ENCODE data around the gene MACROD1.

The MACROD1 gene

GRCh38 chr11:64152841-64153691 lies 12.8 kb downstream of the MACROD1 start:
- DNase-seq (ENCODE audit: low read depth), result peak; percentile 60

- no peak for DNase-seq (ENCODE audit: low read depth)
These were observed 14.6 kb downstream of the MACROD1 start for GRCh38 chr11:64151337-64151736.

DNA sequence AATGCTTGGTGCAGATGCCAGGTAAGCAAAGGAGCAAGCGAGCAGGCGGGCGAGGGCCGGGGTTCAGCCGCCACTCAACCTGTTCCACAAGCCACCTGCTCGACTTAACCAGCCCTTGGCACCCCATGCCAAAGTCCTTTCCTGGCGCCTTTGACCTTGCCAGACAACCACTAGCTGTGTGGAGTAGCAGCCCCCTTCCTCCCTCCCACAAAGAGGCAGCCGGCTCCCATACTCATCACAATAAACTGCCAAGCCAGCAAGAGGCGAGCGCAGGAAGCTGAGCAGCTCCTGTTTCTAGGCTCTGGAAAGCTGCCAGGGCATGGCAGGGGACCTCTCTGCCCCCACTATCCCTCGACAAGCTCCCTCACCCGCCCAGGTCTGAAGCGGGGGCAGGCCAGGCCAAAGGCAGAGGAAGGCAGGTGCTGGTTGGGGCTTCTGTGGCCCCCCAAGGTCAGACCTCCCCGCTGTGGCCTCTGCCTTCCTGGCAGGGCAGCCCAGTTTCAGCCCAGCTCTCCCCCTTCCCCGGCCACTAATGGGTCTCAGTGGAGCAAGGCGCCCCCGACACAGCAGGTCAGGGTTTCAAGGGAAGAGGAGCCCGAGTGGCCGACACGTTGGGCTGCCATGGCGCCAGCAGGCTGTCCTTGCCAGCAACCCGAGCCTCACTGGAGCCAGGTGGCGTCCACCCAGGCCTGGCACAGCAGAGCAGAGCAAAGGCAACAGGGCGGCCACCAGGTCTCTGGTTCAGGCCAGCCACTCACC lies 15.3 kb downstream of the MACROD1 start:
- no peak for DNase-seq (ENCODE audit: low read depth)

DNA sequence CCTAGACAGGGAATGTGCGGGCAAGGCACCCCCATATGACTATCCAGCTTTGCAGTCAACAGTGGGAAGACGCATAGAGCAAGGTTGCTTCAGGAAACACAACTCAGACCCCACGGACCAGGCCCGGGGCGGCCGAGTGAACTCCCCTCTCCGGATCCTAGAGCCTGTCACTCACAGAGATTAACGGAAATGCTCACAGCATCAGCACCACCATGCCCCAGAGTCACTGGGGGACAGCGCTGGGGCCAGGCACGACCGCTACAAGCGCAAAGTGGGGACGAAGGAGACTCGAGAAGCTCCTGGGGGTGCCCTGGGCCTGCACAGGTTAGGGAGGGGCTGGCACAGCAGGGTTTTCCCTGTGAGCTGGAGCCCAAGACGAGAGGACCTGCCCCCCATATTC lies 15.9 kb downstream of the MACROD1 start:
- no peak for DNase-seq (ENCODE audit: low read depth)

DNA sequence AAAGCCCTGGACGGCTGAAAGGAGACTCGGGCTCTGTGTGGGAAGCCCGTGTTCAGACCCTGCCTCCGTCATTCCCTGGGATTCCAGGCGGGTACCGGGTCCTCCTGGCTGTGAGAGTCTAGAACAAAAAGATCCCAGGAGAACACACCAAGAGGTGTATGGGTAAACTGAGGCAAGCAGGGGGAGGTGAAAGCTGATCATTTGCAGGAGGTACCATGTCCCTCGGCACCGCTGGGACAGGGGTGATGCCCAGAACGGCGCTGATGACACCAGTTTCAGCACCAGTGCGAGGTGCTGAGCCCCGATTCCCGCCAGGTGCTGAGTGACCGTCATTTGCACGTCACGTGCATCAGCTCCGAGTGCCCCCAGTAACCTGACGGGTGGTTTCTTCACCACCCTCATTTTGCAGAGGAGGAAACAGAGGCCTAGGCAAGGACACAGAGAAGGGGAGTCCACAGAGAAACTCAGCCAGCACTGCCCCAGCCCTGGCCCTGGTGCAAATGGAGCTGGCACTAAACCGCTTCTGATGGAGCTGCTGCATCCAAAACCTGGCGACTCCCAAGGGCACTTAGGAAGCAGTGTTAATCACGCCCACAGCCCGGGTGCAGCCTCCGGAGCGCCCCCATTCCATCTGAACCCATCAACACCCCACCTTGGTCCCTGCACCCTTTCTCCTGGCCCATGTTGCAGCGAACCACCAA lies 16.8 kb downstream of the MACROD1 start:
- DNase-seq (ENCODE audit: low read depth), result no peak

DNA sequence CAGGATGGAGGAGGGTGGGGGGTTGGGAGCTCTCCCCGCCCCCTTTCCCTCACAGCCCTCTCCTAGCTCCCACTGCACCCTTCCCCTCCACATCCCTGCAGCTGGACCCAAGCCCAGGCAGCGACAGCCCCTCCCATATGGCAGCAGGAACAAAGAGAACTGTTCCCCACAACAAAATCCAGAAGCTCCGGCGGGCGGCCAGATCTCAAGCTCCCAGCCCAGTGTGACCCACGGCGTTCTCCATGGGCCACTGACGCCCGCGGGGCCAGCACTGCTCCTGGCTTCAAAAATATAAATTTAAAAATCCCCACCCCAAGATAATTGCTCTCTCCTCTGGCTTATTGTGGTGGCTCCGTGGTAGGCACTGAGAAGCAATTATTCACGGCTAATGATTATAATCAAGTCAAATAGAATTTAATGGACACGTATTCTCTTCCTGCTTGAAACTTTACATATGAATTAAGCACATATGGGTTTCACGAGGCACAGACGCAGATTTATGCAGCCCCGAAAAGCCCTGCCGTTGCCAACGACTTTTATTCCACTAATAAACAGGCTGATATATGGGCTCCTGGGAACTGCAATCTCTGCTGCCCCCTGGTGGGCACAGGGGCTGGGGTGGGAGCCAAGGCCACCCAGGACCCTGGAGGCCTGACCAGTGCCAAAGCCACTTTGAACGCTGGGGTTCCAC lies 17.5 kb downstream of the MACROD1 start:
- DNase-seq (ENCODE audit: low read depth), result peak; percentile 60

DNA sequence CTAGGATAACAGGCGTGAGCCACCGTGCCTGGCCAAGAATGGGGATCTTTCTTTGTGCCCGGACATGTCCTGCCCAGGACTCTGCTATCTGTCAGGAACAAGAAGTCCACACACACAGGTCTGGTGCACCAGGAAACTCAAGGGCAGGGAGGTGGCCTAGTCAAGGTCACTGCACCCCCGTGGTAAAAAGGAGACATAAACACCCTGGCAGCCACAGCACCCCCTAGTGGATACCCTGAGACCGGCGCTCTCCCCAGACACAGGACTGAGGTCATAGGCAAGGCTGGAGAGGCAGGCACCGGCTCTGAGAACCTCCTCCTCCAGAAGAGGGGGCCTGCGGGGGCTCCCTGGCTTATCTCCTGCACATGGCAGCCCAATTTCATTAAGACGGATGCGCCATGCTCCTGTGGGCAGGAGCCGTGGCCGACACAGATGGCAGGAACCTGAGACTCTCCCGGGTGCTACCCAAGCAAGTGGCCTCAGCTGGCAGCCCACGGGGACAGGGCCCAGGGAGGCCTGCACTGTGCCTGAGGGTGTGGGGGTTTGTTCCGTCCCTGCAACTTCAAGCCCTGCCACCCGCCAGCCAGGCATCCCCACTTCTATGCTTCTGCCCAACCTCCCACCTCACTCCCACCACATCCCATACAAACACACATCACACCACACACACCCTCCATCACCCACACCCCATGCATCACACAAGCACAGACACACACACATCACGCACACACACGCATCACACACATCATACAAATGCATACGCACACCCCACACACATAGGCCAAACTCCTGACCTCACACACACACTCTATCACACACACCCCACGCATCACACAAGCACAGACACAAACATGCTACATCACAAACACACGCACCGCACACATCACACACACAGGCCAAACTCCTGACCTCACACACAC lies 19.6 kb downstream of the MACROD1 start:
- DNase-seq (ENCODE audit: low read depth), result peak; percentile 22

DNA sequence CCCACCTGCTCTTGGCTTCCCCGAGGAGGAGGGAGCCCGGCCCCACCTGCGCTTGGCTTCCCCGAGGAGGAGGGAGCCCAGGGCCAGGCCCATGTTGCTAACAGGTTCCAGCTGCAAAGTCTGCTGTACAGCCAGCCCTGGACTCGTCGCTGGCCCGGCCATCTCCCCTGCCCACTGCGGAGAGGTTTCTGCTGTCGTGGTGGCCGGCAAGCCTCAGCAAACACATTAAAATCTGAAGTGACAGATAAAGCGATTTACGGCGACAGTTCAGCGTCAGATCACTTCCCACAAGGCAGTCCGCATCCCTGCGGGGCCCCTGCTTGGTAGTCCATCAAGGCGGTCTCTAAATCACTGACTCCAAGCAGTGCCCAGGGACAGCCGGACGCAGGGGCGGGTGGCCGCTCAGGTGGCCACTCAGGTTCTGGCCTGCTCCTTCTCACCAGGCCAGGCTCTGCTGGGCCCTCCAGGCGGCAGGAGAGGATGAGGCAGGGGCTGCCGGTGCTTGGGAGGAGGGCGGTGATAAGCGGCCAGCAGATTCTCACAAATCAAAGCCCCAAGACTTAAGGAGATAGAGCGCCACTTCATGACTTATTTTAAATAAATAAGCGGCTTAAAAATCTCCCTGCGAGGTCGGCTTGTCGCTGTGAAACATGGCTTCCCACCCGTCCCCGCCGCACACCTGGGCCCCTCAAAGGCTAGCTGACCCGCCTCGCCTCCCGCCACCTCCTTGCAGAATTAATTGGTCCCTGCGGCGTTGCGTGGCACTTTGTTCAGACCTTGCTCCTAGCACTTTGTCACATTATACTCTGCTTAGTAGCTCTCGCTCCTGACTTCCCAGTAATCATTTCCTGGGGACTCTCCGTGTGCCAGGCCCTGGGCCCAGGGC lies 21.1 kb downstream of the MACROD1 start:
- DNase-seq (ENCODE audit: low read depth), result no peak

GRCh38 chr11:64141081-64141783 lies 24.7 kb downstream of the MACROD1 start:
- DNase-seq (ENCODE audit: low read depth), result no peak

DNA sequence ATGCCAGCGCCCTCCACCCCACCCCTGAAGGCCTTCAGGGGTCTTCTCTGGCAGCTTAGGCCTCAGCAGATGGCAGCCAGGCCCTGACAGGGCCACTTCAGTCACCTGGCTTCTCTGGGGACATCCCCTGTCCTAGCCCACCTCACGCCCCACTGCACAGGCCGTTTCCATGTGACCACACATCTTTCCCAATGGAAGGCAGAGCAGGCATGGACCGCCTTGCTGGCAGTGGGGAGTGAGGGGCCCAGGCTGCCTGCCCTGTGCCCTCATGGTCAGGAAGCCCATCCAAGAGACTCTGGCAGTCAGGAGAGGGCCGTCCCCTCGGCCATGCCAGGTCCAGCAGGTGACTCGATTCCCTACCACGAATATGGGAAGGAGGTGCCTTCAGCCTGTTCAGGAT lies 25.8 kb downstream of the MACROD1 start:
- DNase-seq (ENCODE audit: low read depth), result no peak

DNA sequence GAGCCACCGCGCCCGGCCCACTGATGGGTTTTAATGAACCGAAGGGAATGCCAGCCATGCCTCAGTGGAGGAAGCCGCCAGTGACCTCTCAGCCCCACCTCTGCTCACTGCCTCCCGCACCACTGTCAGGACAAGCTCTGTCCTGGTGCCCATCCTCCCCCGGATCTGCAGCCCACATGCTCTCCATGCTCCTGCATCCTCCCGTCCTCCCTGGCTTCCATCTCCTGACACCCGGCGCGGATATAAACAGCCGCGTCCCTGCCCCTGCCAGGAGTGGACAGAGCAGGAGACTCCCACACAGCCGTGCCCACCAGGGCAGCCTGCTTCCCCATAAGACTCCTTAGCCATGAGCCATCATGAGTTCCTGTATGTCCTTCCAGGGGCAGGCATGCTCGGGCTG lies 26.9 kb downstream of the MACROD1 start:
- DNase-seq (ENCODE audit: low read depth), result no peak

GRCh38 chr11:64138398-64138797 lies 27.5 kb downstream of the MACROD1 start:
- no peak for DNase-seq (ENCODE audit: low read depth)

DNA sequence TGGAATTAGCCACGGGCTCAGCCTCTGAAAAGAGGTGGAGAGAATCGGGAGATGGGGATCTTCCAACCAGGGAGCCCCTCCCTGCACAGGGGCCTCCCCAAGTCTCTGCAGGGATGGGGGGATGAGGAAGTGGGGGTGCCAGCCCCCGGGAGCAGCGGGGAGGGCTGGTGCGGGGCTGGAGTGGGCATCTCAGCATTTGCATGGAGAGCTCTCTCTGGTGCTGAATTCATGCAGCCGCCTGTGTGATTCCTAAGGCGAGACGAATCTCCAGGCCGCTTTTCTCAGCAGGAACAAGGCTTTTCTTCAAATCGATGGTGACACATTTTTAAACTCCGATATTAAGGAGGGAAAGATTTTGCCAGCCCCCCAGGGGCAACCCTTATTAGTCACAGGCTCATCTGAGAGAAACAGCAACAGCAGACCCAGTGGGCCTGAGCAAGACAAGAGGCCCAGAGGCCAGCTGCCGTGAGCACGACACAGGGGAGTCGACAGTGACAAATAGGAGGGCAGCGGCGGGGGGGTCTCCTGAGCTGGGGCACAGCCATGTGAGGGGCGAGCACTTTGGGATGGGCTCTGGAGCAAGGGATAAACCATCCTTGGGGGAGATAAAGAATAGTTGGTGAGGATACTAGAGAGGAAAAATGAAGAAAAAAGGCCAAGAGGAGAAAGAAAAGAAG lies 29.0 kb downstream of the MACROD1 start:
- DNase-seq (ENCODE audit: low read depth), result no peak

DNA sequence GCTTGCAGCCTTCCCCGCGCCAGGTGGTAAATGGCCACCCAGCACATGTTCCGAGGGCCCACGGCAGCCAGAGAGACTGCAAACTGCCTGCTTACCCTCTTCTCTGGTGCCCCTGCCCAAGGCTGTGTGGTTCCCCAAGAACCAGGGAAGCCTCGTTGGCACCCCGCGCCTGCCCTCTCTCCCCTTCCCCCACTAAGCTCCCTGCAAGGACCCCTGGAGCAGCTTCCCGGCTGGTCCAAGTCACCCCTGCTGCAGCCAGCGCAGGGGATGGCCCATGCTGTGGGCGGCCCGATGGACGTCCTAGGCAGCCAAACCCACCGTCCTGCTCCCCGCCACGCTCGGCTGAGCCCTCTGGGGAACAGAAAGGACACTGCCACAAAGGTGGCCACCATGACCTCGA lies 30.2 kb downstream of the MACROD1 start:
- no peak for DNase-seq (ENCODE audit: low read depth)

DNA sequence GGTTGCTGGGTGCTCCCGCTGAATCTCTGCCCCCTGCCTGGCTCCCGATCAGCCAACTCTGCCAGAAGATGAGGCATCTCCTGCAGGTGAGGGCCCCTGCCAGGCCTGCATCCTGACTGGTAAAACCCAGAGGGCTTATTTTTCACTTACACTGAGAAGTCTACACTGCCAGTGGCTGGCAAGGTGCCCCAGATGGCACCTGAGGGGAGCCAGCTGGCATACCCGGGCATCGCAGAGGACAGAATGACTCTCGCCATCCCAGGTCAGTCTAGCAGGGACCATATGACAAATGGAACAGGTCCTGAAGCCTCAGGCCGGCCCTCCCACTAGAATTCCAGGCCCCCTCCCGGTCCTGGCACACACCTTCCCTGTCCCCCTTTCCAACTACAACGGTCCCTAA lies 30.9 kb downstream of the MACROD1 start:
- no peak for DNase-seq (ENCODE audit: low read depth)

GRCh38 chr11:64132982-64133705 lies 32.8 kb downstream of the MACROD1 start:
- DNase-seq (ENCODE audit: low read depth), result no peak

- DNase-seq (ENCODE audit: low read depth), result no peak
These were observed 33.6 kb downstream of the MACROD1 start for GRCh38 chr11:64132191-64132771.

DNA sequence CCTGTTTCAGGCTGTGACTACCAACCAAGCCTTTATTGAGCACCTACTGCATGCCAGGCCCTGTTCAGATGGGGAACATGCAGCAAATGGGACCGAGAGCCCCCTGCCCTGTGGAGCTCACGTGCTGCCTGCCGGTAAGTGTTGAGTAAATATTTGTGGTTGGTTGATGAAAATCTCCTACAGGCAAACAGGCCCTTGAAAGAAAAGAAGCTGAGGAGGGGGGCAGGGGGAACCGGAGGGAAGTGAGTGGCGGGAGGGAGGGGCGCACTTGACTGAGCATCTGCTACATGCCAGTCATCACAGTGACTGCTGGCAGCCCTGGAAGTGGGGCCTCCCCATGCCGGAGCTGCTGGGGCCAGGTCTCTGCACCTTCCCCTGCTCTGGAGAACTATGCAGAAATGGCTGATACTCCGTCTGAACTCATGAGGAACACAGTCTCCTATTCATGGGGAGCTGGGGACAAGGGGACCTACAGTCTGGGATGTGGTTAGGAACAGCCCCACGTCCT lies 34.2 kb downstream of the MACROD1 start:
- DNase-seq (ENCODE audit: low read depth), result no peak

Measured in stimulated activated CD8-positive, alpha-beta memory T cell treated with anti-CD3 and anti-CD28 coated beads, Interleukin-15, amount 100 ng/mL, for 24 hours (primary cell).